CD14-positive monocyte (primary cell): ENCODE results near the gene C3orf20. TPM values are rescaled to one million over a fixed set of nuclear protein-coding genes. Genes with fewer than 3 reads are reported as not detected.

Experiments used
- DNase-seq, 3 donors: peaks; one replicate each; pipeline ENCODE4 v3.0.0-alpha.2; 2011 to 2022
- H2AFZ ChIP-seq: 2 replicates; pipeline ENCODE4 v1.6.0; 2012; ENCODE audit warnings: mild to moderate bottlenecking, low read depth, low read length, inconsistent platforms; ENCODE audit not compliant: insufficient read depth, poor library complexity, severe bottlenecking
- H3K27ac ChIP-seq, 2 donors: 1 replicate in 1 of 2; 2 replicates in 1 of 2; pipeline ENCODE4 v1.5.1; 2012 to 2013; ENCODE audit warnings: low read length in 2 of 2, control low read depth in 1 of 2, inconsistent platforms in 1 of 2, low read depth in 1 of 2, mild to moderate bottlenecking in 1 of 2
- H3K27me3 ChIP-seq, 2 donors: one replicate each; pipeline versions ENCODE4 v1.6.0 to v1.6.1; 2011 to 2013; ENCODE audit warnings: low read length in 2 of 2; ENCODE audit not compliant: control insufficient read depth in 2 of 2, insufficient read depth in 2 of 2
- H3K36me3 ChIP-seq, 2 donors: replicated peaks in 1 of 2; 1 replicate in 1 of 2; 2 replicates in 1 of 2; pipeline versions ENCODE4 v1.5.1 to v1.6.1; 2012 to 2013; ENCODE audit warnings: low read length in 2 of 2, control low read depth in 1 of 2, inconsistent platforms in 1 of 2, mild to moderate bottlenecking in 1 of 2; ENCODE audit not compliant: insufficient read depth in 2 of 2, control insufficient read depth in 1 of 2
- H3K4me1 ChIP-seq, 2 donors: 1 replicate in 1 of 2; 2 replicates in 1 of 2; pipeline versions ENCODE4 v1.5.1 to v1.6.1; 2012 to 2013; ENCODE audit warnings: low read length in 2 of 2, control low read depth in 1 of 2, inconsistent platforms in 1 of 2, mild to moderate bottlenecking in 1 of 2, moderate library complexity in 1 of 2; ENCODE audit not compliant: insufficient read depth in 2 of 2, control insufficient read depth in 1 of 2
- H3K4me2 ChIP-seq: replicated peaks from 2 replicates; pipeline ENCODE3; 2012; ENCODE audit warnings: low read length, moderate library complexity, mild to moderate bottlenecking; ENCODE audit not compliant: poor library complexity, severe bottlenecking; ENCODE audit errors: extremely low read depth
- H3K4me3 ChIP-seq, 3 experiments: fragments of 200-600 bp in 1 of 3; sonication (generic) in 1 of 3; replicated peaks in 1 of 3; 1 replicate in 2 of 3; 2 replicates in 1 of 3; pipeline ENCODE4 v1.5.1; 2011 to 2013; ENCODE audit warnings: low read length in 3 of 3, mild to moderate bottlenecking in 3 of 3, control low read depth in 2 of 3, low read depth in 2 of 3, inconsistent platforms in 1 of 3, moderate library complexity in 1 of 3
- H3K79me2 ChIP-seq: 2 replicates; pipeline ENCODE4 v1.6.0; 2012; ENCODE audit warnings: mild to moderate bottlenecking, control low read depth, inconsistent platforms, low read length, moderate library complexity; ENCODE audit not compliant: insufficient read depth
- H3K9ac ChIP-seq: 2 replicates; pipeline ENCODE4 v1.6.0; 2017; ENCODE audit warnings: low read length, mild to moderate bottlenecking; ENCODE audit not compliant: insufficient read depth, poor library complexity, severe bottlenecking
- H3K9me3 ChIP-seq, 2 donors: replicated peaks in 1 of 2; 1 replicate in 1 of 2; 2 replicates in 1 of 2; pipeline versions ENCODE4 v1.5.1 to v1.6.1; 2012 to 2013; ENCODE audit warnings: low read length in 2 of 2, control low read depth in 1 of 2; ENCODE audit not compliant: control insufficient read depth in 1 of 2, insufficient read depth in 1 of 2
- H4K20me1 ChIP-seq: 2 replicates; pipeline ENCODE4 v1.6.0; 2012; ENCODE audit warnings: mild to moderate bottlenecking, low read length, control low read depth, moderate library complexity; ENCODE audit not compliant: insufficient read depth
- H3K27ac Mint-ChIP-seq, 7 donors: one replicate each; pipeline ENCODE4 v1.8.0; 2020; ENCODE audit warnings: mild to moderate bottlenecking in 7 of 7, mixed read lengths in 7 of 7, moderate library complexity in 6 of 7, inconsistent platforms in 2 of 7
- H3K27me3 Mint-ChIP-seq, 3 donors: one replicate each; pipeline ENCODE4 v1.8.0; 2021 to 2022; ENCODE audit warnings: low read depth in 3 of 3, mild to moderate bottlenecking in 3 of 3, mixed read lengths in 3 of 3, moderate library complexity in 3 of 3, inconsistent platforms in 1 of 3
- H3K36me3 Mint-ChIP-seq, 2 donors: one replicate each; pipeline ENCODE4 v1.8.0; 2020; ENCODE audit warnings: mixed read lengths in 2 of 2, inconsistent platforms in 1 of 2, mild to moderate bottlenecking in 1 of 2
- H3K4me1 Mint-ChIP-seq: one replicate; pipeline ENCODE4 v1.8.0; 2020; ENCODE audit warnings: mild to moderate bottlenecking, mixed read lengths
- H3K4me3 Mint-ChIP-seq, 2 donors: one replicate each; pipeline ENCODE4 v1.8.0; 2020; ENCODE audit warnings: mild to moderate bottlenecking in 2 of 2, mixed read lengths in 2 of 2, moderate library complexity in 1 of 2
- H3K9me3 Mint-ChIP-seq, 7 donors: one replicate each; pipeline ENCODE4 v1.8.0; 2020 to 2022; ENCODE audit warnings: mixed read lengths in 7 of 7, mild to moderate bottlenecking in 6 of 7, moderate library complexity in 6 of 7, inconsistent platforms in 2 of 7
- CTCF ChIP-seq: fragments of 200-600 bp; IDR thresholded peaks from one replicate; pipeline ENCODE4 v1.8.0; 2022; ENCODE audit warnings: antibody characterized with exemption, mild to moderate bottlenecking
- WGBS: methylation state at CpG from one replicate; pipeline ENCODE4 v1.1.5; 2013; ENCODE audit warnings: missing lambda C conversion rate; ENCODE audit not compliant: insufficient coverage; 5-methylcytosine and 5-hydroxymethylcytosine counted together
- intact Hi-C, 2 donors: fragments of 100-400 bp; cut with micrococcal nuclease; formaldehyde crosslinking; loops; one replicate each; pipeline versions ENCODE4 v1.15.0 to v1.15.1; 2023
- polyA plus RNA-seq, 3 donors: library from polyadenylated mRNA; depleted of rRNA in 1 of 3; unstranded in 2 of 3; stranded (reverse) in 1 of 3; fragments of 300-500 nt in 2 of 3; fragments of >200 nt in 1 of 3; fragmentation: Illumina TruSeq in 2 of 3; gene quantifications; 1 replicate in 2 of 3; 2 replicates in 1 of 3; pipeline ENCODE4 v1.2.3, GENCODE V29; 2012 to 2021

The C3orf20 gene
- polyA plus RNA-seq, 3 donors, result 0.11 TPM; not detected in 2

GRCh38 chr3:14818804-14819500 lies 144.0 kb downstream of the C3orf20 start, which contains the start of gene FGD5:
FGD5 (plus strand) TSS chr3:14818962; CDS start chr3:14819072, 110 bp downstream.
- Histone ChIP-seq H3K27me3 (peaks cover 2 to 4% of the 10 kb centered on the region in 2 donors), H4K20me1 (no peaks in the 10 kb centered on the region), H3K36me3 (no peaks in the 10 kb centered on the region), H3K9ac (no peak within 1 kb of the TSS), H3K9me3 (no peaks in the 10 kb centered on the region), H3K79me2 (no peaks in the 10 kb centered on the region), H3K27ac (no peak within 1 kb of the TSS), H3K4me2 (no peak within 1 kb of the TSS), H3K4me1 (peaks cover 14 to 16% of the 10 kb centered on the region in 2 donors), H2AFZ (no peak within 1 kb of the TSS), H3K4me3 (no peak within 1 kb of the TSS)
- Mint-ChIP-seq H3K9me3 (no peaks in the 10 kb centered on the region), H3K36me3 (no peaks in the 10 kb centered on the region), H3K27ac (peak within 1 kb of the TSS in 1 of 7 donors; percentile 71), H3K4me3 (no peak within 1 kb of the TSS), H3K27me3 (peaks cover 7 to 24% (median 12%) of the 10 kb centered on the region in 3 donors), H3K4me1 (peaks cover 14% of the 10 kb centered on the region)
- DNase-seq, result no peak
- intact Hi-C loops, result no loop called here
- 89% methylated on average over 18 of the region's 25 CpGs for WGBS
- TF ChIP-seq CTCF, result no peak

- Histone ChIP-seq H3K9me3 (no peaks in the 10 kb centered on the region), H4K20me1 (no peaks in the 10 kb centered on the region), H3K4me3 (no peak overlapping the region), H3K36me3 (no peaks in the 10 kb centered on the region), H3K79me2 (no peaks in the 10 kb centered on the region), H3K27me3 (no peaks in the 10 kb centered on the region), H3K27ac (no peak overlapping the region), H2AFZ (no peak overlapping the region), H3K9ac (no peak overlapping the region), H3K4me1 (peaks cover 18 to 19% of the 10 kb centered on the region in 2 donors), H3K4me2 (no peak overlapping the region)
- H3K9me3 Mint-ChIP-seq, result no peaks in the 10 kb centered on the region
- peak overlapping the region in 1 of 7 donors; percentile 71 for H3K27ac Mint-ChIP-seq
- DNase-seq, result no peak
- no peak overlapping the region for H3K4me3 Mint-ChIP-seq
- H3K4me1 Mint-ChIP-seq, result peaks cover 19% of the 10 kb centered on the region
- H3K36me3 Mint-ChIP-seq, result no peaks in the 10 kb centered on the region
- 88% methylated on average over 9 of the region's 10 CpGs for WGBS
- no peak for TF ChIP-seq CTCF
- peaks cover 7 to 18% (median 11%) of the 10 kb centered on the region in 3 donors for H3K27me3 Mint-ChIP-seq
- intact Hi-C loops, result no loop called here
Measured at GRCh38 chr3:14819671-14820070, 144.7 kb downstream of the C3orf20 start.
